H1 (cell line): ENCODE results near the gene UGT3A1. TPM values are rescaled to one million over a fixed set of nuclear protein-coding genes. Genes with fewer than 3 reads are reported as not detected.

Experiments
- CTCF ChIA-PET: fragments of 300-600 bp; sonication (Branson Sonifier 250); formaldehyde crosslinking; loops from one replicate; lab custom pipeline; 2021; ENCODE audit not compliant: partially characterized antibody; lab: Charles Lee
- POLR2A ChIA-PET: fragments of 300-600 bp; sonication (Branson Sonifier 250); formaldehyde crosslinking; loops from one replicate; lab custom pipeline; 2021; ENCODE audit warnings: inconsistent platforms; ENCODE audit not compliant: partially characterized antibody; lab: Charles Lee
- DNase-seq, 2 experiments: peaks; one replicate each; pipeline versions ENCODE4 v3.0.0 to v3.0.0-alpha.2; 2010 to 2022; ENCODE audit warnings: low spot score in 2 of 2, low read depth in 1 of 2, mixed read lengths in 1 of 2
- FAIRE-seq: peaks from 2 replicates; lab custom pipeline; 2011; peaks lifted over from hg19 to GRCh38; lab: Jason Lieb, UNC
- H2AFZ ChIP-seq: 2 replicates; pipeline ENCODE4 v1.8.1; 2012; ENCODE audit warnings: low read length, inconsistent platforms
- H2AK5ac ChIP-seq: 2 replicates; pipeline ENCODE4 v1.6.1; 2013; ENCODE audit warnings: low read depth, low read length
- H2BK120ac ChIP-seq: replicated peaks from 2 replicates; pipeline ENCODE3; 2013; ENCODE audit warnings: low read depth, low read length, inconsistent platforms
- H2BK12ac ChIP-seq: 2 replicates; pipeline ENCODE4 v1.6.1; 2013; ENCODE audit warnings: low read depth, low read length
- H2BK15ac ChIP-seq: 2 replicates; pipeline ENCODE4 v1.6.1; 2013; ENCODE audit warnings: low read length
- H2BK20ac ChIP-seq: 2 replicates; pipeline ENCODE4 v1.6.1; 2013; ENCODE audit warnings: low read length
- H2BK5ac ChIP-seq: 2 replicates; pipeline ENCODE4 v1.6.1; 2013; ENCODE audit warnings: low read depth, low read length
- H3K14ac ChIP-seq: 2 replicates; pipeline ENCODE4 v1.6.1; 2013; ENCODE audit warnings: inconsistent platforms; ENCODE audit not compliant: insufficient read length
- H3K18ac ChIP-seq: 2 replicates; pipeline ENCODE4 v1.6.1; 2013; ENCODE audit warnings: low read length; ENCODE audit errors: extremely low read depth
- H3K23ac ChIP-seq: 2 replicates; pipeline ENCODE4 v1.6.1; 2013; ENCODE audit warnings: inconsistent platforms; ENCODE audit not compliant: insufficient read length
- H3K23me2 ChIP-seq: 2 replicates; pipeline ENCODE4 v1.6.1; 2013; ENCODE audit warnings: low read depth, low read length
- H3K27ac ChIP-seq: 2 replicates; pipeline ENCODE4 v1.6.1; 2011; ENCODE audit warnings: low read depth, low read length, inconsistent platforms
- H3K27me3 ChIP-seq, 4 experiments: replicated peaks in 1 of 4; 1 replicate in 1 of 4; 2 replicates in 3 of 4; pipeline versions ENCODE4 v1.6.1 to v1.8.1; 2011 to 2013; ENCODE audit warnings: low read length in 3 of 4, mild to moderate bottlenecking in 3 of 4, inconsistent platforms in 2 of 4, mixed read lengths in 2 of 4, moderate library complexity in 1 of 4; ENCODE audit not compliant: control insufficient read depth in 3 of 4, insufficient read depth in 3 of 4; ENCODE audit errors: extremely low read depth in 1 of 4
- H3K36me3 ChIP-seq, 4 experiments: 2 replicates each; pipeline versions ENCODE4 v1.6.1 to v1.8.1; 2011 to 2013; ENCODE audit warnings: mild to moderate bottlenecking in 4 of 4, low read length in 3 of 4, moderate library complexity in 2 of 4, control low read depth in 1 of 4, inconsistent platforms in 1 of 4; ENCODE audit not compliant: insufficient read depth in 4 of 4, control insufficient read depth in 2 of 4
- H3K4ac ChIP-seq: replicated peaks from 2 replicates; pipeline ENCODE3; 2013; ENCODE audit warnings: low read length, low read depth, mixed read lengths, inconsistent platforms; ENCODE audit not compliant: insufficient read length
- H3K4me1 ChIP-seq, 4 experiments: replicated peaks in 1 of 4; 1 replicate in 1 of 4; 2 replicates in 3 of 4; pipeline versions ENCODE4 v1.6.1 to v1.8.1; 2011 to 2013; ENCODE audit warnings: low read length in 3 of 4, inconsistent platforms in 2 of 4, mixed read lengths in 1 of 4; ENCODE audit not compliant: insufficient read depth in 4 of 4, control insufficient read depth in 3 of 4
- H3K4me2 ChIP-seq, 2 experiments: 2 replicates each; pipeline versions ENCODE4 v1.6.1 to v1.8.1; 2011 to 2013; ENCODE audit warnings: low read depth in 2 of 2, low read length in 2 of 2, control low read depth in 1 of 2, inconsistent platforms in 1 of 2, mild to moderate bottlenecking in 1 of 2; ENCODE audit not compliant: insufficient read depth in 1 of 2
- H3K4me3 ChIP-seq, 4 experiments: fragments of 200-600, 300-600 bp in 1 of 4; sonication (generic), shearing (Covaris generic), sonication (Bioruptor Twin) in 1 of 4; 2 replicates each; pipeline versions ENCODE4 v1.5.1 to v1.8.1; 2011 to 2016; ENCODE audit warnings: low read length in 4 of 4, low read depth in 3 of 4, control low read depth in 2 of 4, inconsistent platforms in 2 of 4, mild to moderate bottlenecking in 2 of 4, mixed read lengths in 1 of 4, moderate library complexity in 1 of 4; ENCODE audit not compliant: insufficient read depth in 2 of 4; ENCODE audit errors: extremely low read depth in 1 of 4
- H3K56ac ChIP-seq: replicated peaks from 2 replicates; pipeline ENCODE3; 2013; ENCODE audit warnings: low read depth, mild to moderate bottlenecking, mixed read lengths, low read length, inconsistent platforms; ENCODE audit not compliant: insufficient read length
- H3K79me1 ChIP-seq: 2 replicates; pipeline ENCODE4 v1.6.1; 2013; ENCODE audit warnings: low read depth, low read length, control low read depth
- H3K79me2 ChIP-seq, 2 experiments: 2 replicates each; pipeline versions ENCODE4 v1.6.1 to v1.8.1; 2012 to 2013; ENCODE audit warnings: low read length in 2 of 2, mild to moderate bottlenecking in 2 of 2, inconsistent platforms in 1 of 2; ENCODE audit not compliant: insufficient read depth in 2 of 2, control insufficient read depth in 1 of 2
- H3K9ac ChIP-seq, 4 experiments: replicated peaks in 1 of 4; 1 replicate in 1 of 4; 2 replicates in 3 of 4; pipeline versions ENCODE4 v1.6.1 to v1.8.1; 2011 to 2013; ENCODE audit warnings: low read depth in 3 of 4, low read length in 3 of 4, control low read depth in 2 of 4, mild to moderate bottlenecking in 2 of 4, moderate library complexity in 2 of 4, inconsistent platforms in 1 of 4; ENCODE audit errors: extremely low read depth in 1 of 4
- H3K9me3 ChIP-seq, 2 experiments: 2 replicates each; pipeline versions ENCODE4 v1.6.1 to v1.8.1; 2012 to 2013; ENCODE audit warnings: mild to moderate bottlenecking in 2 of 2, moderate library complexity in 2 of 2, control low read depth in 1 of 2, inconsistent platforms in 1 of 2, low read depth in 1 of 2, low read length in 1 of 2, mixed read lengths in 1 of 2; ENCODE audit not compliant: insufficient read depth in 2 of 2
- H4K20me1 ChIP-seq, 2 experiments: replicated peaks in 1 of 2; 2 replicates each; pipeline versions ENCODE3 to v1.8.1; 2011 to 2013; ENCODE audit warnings: inconsistent platforms in 2 of 2, low read length in 2 of 2, mild to moderate bottlenecking in 1 of 2; ENCODE audit not compliant: insufficient read depth in 2 of 2, control insufficient read depth in 1 of 2
- H4K5ac ChIP-seq: 2 replicates; pipeline ENCODE4 v1.6.1; 2013; ENCODE audit warnings: low read length, low read depth, mixed read lengths, inconsistent platforms; ENCODE audit not compliant: insufficient read length
- H4K8ac ChIP-seq: 2 replicates; pipeline ENCODE4 v1.8.0; 2013; ENCODE audit warnings: mild to moderate bottlenecking, moderate library complexity, low read length, inconsistent platforms; ENCODE audit not compliant: insufficient read depth; ENCODE audit errors: extremely low read depth
- H4K91ac ChIP-seq: replicated peaks from 2 replicates; pipeline ENCODE3; 2013; ENCODE audit warnings: low read length, mixed read lengths, inconsistent platforms; ENCODE audit not compliant: insufficient read length
- CHD2 ChIP-seq: IDR thresholded peaks from 2 replicates; pipeline ENCODE4 v1.6.1; 2012; ENCODE audit warnings: low read length, improper control_type of control experiment
- CREB1 ChIP-seq: IDR thresholded peaks from 2 replicates; pipeline ENCODE4 v1.6.1; 2012; ENCODE audit warnings: inconsistent platforms
- RAD21 ChIP-seq, 2 experiments: IDR thresholded peaks in 1 of 2; conservative IDR thresholded peaks in 1 of 2; 2 replicates each; pipeline ENCODE4 v1.6.1; 2011; ENCODE audit warnings: low read depth in 2 of 2, low read length in 2 of 2, improper control_type of control experiment in 1 of 2, inconsistent platforms in 1 of 2, mild to moderate bottlenecking in 1 of 2, moderate library complexity in 1 of 2
- WGBS, 2 experiments: shearing (Covaris generic) in 1 of 2; methylation state at CpG; one replicate each; pipeline versions ENCODE4 v1.1.6 to v1.1.7; 2013 to 2015; ENCODE audit warnings: low lambda C conversion rate in 2 of 2, mixed read lengths in 2 of 2, inconsistent platforms in 1 of 2, low coverage in 1 of 2, missing lambda C conversion rate in 1 of 2; ENCODE audit not compliant: insufficient replicate concordance in 2 of 2, insufficient coverage in 1 of 2, insufficient read length in 1 of 2; ENCODE audit errors: extremely low coverage in 1 of 2, missing lambda C conversion rate in 1 of 2; 5-methylcytosine and 5-hydroxymethylcytosine counted together
- polyA plus RNA-seq, 7 experiments: library from polyadenylated mRNA; depleted of rRNA in 3 of 7; stranded (reverse) in 5 of 7; unstranded in 2 of 7; fragments of >200 nt in 5 of 7; fragments of 200-250 nt in 2 of 7; gene quantifications; 1 replicate in 5 of 7; 2 replicates in 1 of 7; 4 replicates in 1 of 7; pipeline versions ENCODE4 v1.2.1 to v1.2.3, GENCODE V29; 2011 to 2013; ENCODE audit warnings: missing spikeins in 2 of 7, mixed read lengths in 2 of 7
- total RNA-seq: library from RNA; stranded (reverse); fragmentation: NEBNext Ultra II Directional; extraction: Animal tissue kit (Norgen Biotek cat#: 25700); gene quantifications from 2 replicates; pipeline ENCODE4 v1.2.1, GENCODE V29; 2021
- TF ChIP-seq, protein P1 (sequence below), 3 experiments: IDR thresholded peaks; 1 replicate in 2 of 3; 2 replicates in 1 of 3; pipeline versions ENCODE4 v1.5.1 to v1.6.1; 2011; ENCODE audit warnings: low read length in 3 of 3, mild to moderate bottlenecking in 3 of 3, inconsistent platforms in 2 of 3, low read depth in 1 of 3, moderate library complexity in 1 of 3; ENCODE audit not compliant: insufficient read depth in 1 of 3; ENCODE audit errors: control extremely low read depth in 1 of 3

Gene UGT3A1
- total and polyA plus RNA-seq, 2 of the 8 experiments (the other 6 are each of a cell fraction or from before 2014, with no cell fraction given), result 2.4 to 3.4 TPM

DNA sequence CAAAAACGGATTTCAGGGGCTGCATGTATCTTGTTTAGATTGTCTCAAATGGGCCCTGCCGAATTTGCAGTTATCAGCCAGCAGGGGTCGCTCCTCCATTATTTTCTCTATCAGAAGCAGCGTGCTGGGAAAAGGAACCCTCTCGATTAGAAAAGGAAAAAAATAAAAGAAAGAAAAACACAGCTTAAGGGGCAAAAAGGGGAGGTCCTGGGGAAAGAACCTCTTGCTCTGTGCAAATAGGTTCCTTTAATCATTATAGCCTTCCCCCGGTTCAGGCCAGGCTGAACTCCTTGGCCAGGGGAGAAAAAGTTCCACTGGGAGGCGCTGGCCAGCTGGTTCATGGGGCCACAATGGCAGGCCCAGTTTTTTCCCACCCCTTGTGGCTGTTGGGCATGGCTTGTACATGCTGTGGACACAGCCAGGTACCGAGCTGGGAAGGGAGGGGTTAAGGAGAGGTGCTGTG is 27.8 kb downstream of the UGT3A1 start:
- no peaks in the 10 kb centered on the region for H3K27me3 ChIP-seq
- no peak overlapping the region for H2BK5ac ChIP-seq
- no peak overlapping the region for H2AFZ ChIP-seq
- no peak overlapping the region for H2AK5ac ChIP-seq
- H3K27ac ChIP-seq, result no peak overlapping the region
- H4K5ac ChIP-seq, result no peak overlapping the region
- H3K9ac ChIP-seq, result no peak overlapping the region
- H3K79me2 ChIP-seq, result no peaks in the 10 kb centered on the region
- H4K8ac ChIP-seq, result no peak overlapping the region
- no peak overlapping the region for H2BK20ac ChIP-seq
- POLR2A ChIA-PET, result no interaction called here
- no peak overlapping the region for H3K4me3 ChIP-seq
- H2BK15ac ChIP-seq, result no peak overlapping the region
- H3K9me3 ChIP-seq, result peaks cover 11 to 14% of the 10 kb centered on the region in 2 experiments
- no peak overlapping the region for H3K14ac ChIP-seq
- H3K4me1 ChIP-seq, result no peaks in the 10 kb centered on the region
- no peak overlapping the region for H3K18ac ChIP-seq
- DNase-seq, result peak in 1 of 2 experiments; percentile 75
- H3K36me3 ChIP-seq, result no peaks in the 10 kb centered on the region
- TF ChIP-seq, protein P1, sequence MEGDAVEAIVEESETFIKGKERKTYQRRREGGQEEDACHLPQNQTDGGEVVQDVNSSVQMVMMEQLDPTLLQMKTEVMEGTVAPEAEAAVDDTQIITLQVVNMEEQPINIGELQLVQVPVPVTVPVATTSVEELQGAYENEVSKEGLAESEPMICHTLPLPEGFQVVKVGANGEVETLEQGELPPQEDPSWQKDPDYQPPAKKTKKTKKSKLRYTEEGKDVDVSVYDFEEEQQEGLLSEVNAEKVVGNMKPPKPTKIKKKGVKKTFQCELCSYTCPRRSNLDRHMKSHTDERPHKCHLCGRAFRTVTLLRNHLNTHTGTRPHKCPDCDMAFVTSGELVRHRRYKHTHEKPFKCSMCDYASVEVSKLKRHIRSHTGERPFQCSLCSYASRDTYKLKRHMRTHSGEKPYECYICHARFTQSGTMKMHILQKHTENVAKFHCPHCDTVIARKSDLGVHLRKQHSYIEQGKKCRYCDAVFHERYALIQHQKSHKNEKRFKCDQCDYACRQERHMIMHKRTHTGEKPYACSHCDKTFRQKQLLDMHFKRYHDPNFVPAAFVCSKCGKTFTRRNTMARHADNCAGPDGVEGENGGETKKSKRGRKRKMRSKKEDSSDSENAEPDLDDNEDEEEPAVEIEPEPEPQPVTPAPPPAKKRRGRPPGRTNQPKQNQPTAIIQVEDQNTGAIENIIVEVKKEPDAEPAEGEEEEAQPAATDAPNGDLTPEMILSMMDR (IDR thresholded peaks at IDR 0.05; ENCODE audit: control extremely low read depth in 1 of 3, insufficient read depth in 1 of 3, low read depth in 1 of 3, low read length in 3 of 3), result peak; percentile 40 to 69 (median 42)
- TF ChIP-seq CHD2, result no peak
- TF ChIP-seq RAD21 (IDR thresholded peaks at IDR 0.05 in 1 of 2, conservative IDR thresholded peaks at IDR 0.05 in 1 of 2; ENCODE audit: low read depth in 2 of 2, low read length in 2 of 2), result peak; percentile 23 to 43; a peak in 3 of 4 replicates
- TF ChIP-seq CREB1, result no peak
- peaks cover 2% of the 10 kb centered on the region; the same call in 1 of the 2 replicates for H3K23me2 ChIP-seq
- no peak overlapping the region for H3K4ac ChIP-seq
- no peak overlapping the region for H3K23ac ChIP-seq
- CTCF ChIA-PET, result interaction anchor here (0.6 to 2.3 kb wide), 31 partner anchors 9 to 1406 kb away, joined by 3 to 10 read pairs (median 3); partner anchors contain the start of genes LMBRD2 and UGT3A2
- no peak for FAIRE-seq
- no peaks in the 10 kb centered on the region for H4K20me1 ChIP-seq
- no peak overlapping the region for H2BK120ac ChIP-seq
- no peak overlapping the region for H4K91ac ChIP-seq
- H2BK12ac ChIP-seq, result no peak overlapping the region
- H3K56ac ChIP-seq, result no peak overlapping the region
- H3K4me2 ChIP-seq, result no peak overlapping the region
- 68% methylated on average over 8 of the region's 8 CpGs; no CpG with 5 or more reads in 1 of the 2 experiments for WGBS, 2 experiments
- no peaks in the 10 kb centered on the region for H3K79me1 ChIP-seq
